Activated CD4-positive, alpha-beta T cell treated with anti-CD3 and anti-CD28 coated beads, Interleukin-2, amount 50 U/mL, for 4 hours (primary cell): ENCODE results near the gene SYCP3.
"Not testable (repeated sequence)": the region's sequence is repeated elsewhere in the genome, so short reads cannot be mapped to it uniquely, and the experiment has no call there.

Experiments
- DNase-seq, 2 experiments: peaks; one replicate each; pipeline ENCODE4 v3.0.0-alpha.2; 2020

Gene SYCP3

DNA sequence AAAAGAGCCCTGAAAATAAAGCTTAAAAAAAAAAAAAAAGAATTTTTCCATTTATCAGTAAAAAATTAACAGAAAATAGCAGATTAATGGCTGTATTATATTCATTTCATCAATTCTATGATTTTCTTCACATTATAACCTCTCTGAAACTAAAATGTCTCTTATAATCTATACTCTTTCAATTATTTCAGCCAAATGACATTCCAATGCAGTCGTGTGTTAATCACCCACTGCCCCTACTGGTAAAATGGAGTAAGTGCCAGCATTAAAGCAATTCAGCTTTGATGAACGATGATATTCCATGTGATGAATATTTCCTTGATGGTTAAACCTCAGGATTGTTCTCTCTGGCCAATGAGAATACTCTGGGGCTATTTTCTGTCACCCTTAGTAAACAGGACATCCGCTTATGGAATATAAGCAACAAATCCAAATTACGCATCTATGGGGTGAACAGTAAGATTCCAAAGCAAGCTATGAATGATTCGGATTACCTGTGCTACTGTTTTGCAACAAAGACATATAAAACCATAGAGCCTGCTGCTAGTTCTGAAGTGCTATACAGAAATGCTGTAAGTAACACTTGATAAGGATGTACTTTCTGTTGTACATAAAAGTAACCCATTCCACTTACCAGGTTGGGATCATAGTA, 20.3 kb upstream of the SYCP3 start:
- no peak for DNase-seq

GRCh38 chr12:101750152-101750551, 10.9 kb upstream of the SYCP3 start:
- DNase-seq: no peak

- no peak for DNase-seq
Measured at GRCh38 chr12:101749657-101750056, 10.4 kb upstream of the SYCP3 start.

DNA sequence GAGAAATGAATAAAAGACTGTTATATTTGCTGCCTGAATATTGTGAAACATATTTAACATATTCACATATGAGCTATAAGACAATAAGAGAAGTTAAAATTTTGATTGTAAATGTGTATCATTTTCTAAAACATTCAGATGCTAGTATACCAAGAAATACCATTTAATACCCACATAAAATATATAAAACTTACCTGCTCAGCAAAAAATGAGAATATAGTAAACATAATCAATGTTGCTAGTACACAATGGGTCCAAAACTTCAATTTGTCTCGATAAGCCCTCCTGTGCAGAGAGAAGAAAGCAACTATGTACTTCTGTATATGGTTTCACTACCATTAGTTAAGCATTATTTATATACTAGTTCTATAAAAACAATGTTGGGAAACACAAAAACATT, 9.6 kb upstream of the SYCP3 start:
- no peak for DNase-seq

DNA sequence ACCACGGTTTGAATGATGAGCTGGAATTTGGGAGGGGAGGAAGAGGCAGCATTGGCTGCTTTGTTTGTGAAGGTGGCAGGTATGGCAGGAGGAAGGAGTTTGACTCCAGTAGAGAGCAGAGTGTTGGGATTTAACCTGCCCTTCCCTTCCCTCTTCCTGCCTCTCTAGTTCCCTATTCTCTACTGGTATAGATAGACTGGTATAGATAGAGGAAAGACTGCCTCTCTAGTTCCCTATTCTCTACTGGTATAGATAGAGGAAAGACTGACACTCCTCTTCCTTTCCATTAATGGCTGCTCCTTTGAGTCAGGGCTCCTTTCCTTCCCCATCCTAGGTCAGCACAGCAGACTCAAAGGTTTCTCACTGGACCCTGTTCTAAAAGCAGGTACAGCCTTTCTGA, 8.4 kb upstream of the SYCP3 start:
- DNase-seq: no peak

GRCh38 chr12:101746661-101747060, 7.4 kb upstream of the SYCP3 start:
- no peak for DNase-seq

DNA sequence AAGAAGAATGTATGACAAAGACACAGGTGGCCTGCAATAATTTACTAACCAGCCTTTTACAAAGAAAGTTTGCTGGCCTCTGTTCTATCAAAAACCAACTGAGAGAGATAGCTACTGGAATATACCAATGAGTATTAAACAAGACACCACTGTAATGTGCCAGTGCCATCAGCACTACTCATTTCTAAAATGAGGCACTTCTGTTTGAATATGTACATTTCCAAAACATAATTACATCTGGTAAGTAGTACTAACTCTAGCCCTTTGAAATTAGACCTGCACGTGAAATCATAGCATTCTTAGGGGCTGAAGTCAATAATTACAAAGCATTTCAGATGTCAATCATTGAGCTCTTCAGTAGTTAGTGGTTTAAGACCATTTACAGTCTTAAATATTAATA, 6.9 kb upstream of the SYCP3 start:
- no peak for DNase-seq

- no peak for DNase-seq
Measured at GRCh38 chr12:101745481-101745880, 6.2 kb upstream of the SYCP3 start.

- DNase-seq: no peak
Measured at GRCh38 chr12:101743724-101744472, 4.6 kb upstream of the SYCP3 start.

DNA sequence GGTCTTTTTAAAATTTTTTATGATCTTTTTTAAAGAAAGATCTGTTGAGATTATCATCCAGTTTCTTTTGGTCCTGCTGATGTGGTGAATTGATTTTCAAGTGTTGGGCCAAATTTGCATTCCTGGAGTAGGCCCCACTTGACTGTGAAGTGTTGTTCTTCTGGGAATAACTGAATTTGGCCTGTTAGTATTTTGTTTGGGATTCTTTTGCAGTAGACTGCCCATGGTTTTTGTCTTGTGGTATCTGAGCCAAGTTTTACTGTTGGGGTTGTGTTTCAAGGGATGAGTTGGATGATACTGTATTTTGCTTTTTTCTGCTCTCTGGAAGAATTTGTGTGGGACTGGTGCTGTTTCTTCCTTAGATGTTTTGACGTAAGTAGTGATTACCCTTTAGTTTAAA, 4.0 kb upstream of the SYCP3 start:
- no peak for DNase-seq

DNA sequence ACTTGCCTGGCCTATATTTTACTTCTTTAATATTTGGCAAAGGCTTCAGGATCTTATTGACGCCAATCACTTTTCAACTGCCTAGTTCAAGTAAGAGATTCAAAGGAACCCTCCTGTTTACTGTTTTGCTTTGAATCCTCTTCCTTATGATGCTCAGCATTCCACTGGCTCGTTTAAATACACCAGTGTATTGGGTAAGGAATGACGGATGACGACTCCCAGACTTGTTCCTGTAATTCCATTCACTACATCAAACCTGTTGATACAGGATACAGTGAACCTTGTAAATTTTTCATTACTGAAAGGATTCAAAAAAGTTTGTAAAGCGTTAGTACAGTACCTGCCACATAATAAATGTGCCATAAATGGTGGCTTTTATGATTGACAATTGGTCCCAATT, 1.7 kb upstream of the SYCP3 start:
- DNase-seq: no peak

DNA sequence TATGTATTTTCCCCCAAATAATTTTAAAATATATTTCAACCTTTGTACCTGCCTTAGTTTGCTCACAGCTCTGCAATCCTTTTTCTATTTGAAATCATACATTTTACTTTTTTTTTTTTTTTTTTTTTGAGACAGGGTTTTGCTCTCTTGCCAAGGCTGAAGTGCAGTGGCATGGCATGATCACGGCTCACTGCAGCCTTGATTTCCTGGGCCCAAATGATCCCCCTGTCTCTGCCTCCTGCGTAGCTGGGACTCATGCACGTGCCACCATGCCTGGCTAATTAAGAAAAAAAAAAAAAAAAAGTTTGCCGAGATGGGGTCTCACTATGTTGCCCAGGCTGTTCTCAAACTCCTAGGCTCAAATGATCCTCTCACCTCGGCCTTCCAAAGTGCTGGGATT, 1.3 kb upstream of the SYCP3 start:
- DNase-seq: no peak

DNA sequence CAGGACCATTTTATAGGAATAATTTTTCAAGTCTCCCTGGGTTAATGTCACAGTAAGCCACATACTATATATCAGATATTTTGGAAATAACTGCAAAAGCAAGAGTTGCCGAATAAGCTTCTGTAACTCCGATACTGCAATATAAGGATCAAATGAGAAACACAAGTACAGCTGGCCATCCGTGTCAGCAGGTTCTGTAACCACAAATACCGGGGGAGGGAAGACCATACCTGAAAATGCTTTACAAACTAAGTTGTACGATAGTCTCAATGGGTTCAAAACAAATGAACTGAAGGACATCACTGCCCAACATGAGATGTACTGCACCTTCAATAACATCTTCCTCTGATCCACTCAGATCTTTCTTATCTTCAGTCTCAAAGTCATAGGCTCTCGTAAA, 1.8 kb downstream of the SYCP3 start:
- DNase-seq: no peak

DNA sequence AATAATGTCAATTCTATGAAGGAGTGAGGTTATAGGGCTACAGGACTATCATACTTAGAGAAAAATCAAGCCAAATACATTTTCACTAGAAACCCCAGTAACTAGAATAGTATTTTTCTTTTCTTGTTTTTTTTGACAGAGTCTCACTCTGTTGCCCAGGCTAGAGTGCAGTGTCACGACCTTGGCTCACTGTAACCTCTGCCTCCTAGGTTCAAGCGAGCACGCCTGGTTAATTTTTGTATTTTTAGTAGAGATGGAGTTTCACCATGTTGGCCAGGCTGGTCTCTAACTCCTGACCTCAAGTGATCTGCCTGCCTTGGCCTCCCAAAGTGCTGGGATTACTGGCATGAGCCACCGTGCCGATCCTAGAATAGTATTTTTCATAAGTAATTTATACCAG, 4.8 kb downstream of the SYCP3 start:
- DNase-seq: not testable (repeated sequence)

- DNase-seq: no peak
Measured at GRCh38 chr12:101733166-101733565, 6.1 kb downstream of the SYCP3 start.

GRCh38 chr12:101732318-101732717, 6.9 kb downstream of the SYCP3 start:
- no peak for DNase-seq

DNA sequence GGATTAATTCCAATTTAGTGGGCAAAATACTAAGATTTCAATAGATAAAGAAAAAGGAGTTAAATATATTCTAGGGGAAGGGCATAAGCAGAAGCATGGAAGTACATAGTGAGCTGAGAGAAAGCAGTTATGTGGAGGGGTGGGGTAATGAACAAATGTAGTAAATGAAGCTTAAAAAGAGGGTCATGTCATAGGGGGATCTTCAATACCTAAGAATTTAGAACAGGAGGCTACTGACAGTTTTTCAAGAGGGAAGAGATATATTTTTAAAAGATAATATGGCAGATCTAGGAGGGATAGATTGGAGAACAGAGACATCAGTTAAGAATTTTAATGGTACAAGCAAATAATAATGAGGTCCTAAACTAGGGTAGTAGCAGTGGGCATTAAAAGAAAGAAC, 9.4 kb downstream of the SYCP3 start:
- DNase-seq: no peak

DNA sequence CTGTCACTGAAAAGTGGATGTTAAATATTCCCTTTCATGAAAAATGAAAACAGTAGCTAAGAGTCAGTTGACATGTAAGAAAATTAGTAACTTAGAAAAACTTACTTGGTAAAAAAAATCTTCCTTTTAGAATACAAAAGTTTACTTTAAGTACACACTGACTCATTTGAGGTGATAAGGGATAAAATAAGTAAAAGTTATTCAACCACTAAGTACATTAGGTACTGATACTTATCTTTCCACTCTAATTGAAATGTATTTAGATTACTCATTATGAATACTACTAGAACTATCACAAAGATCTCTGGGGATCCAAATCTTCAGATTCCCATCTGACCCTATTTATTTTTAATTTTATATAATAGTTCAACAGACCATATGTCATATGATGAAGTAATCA, 12.2 kb downstream of the SYCP3 start:
- no peak for DNase-seq

GRCh38 chr12:101722392-101722791, 16.9 kb downstream of the SYCP3 start:
- DNase-seq: no peak

GRCh38 chr12:101720118-101720517, 19.1 kb downstream of the SYCP3 start:
- DNase-seq: no peak

DNA sequence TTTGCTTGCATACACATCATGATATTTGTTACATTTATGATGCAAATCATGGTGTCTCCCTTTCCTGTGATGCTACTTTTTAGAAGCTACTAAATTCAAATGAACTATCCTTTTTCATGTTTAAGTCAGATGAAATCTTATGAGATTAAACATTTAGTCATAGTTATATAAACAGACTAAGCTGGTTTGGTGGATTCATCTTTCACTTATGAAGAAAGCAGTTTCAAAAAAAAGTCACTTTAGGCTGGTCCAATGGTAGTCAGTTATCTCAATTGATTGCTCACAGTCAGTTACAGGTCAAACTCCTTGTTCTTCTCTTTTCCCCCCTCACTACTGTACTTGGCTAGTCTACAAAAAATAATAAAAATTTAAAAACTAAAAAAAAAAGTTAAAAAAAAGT, 19.7 kb downstream of the SYCP3 start:
- DNase-seq: no peak

GRCh38 chr12:101714877-101715444, 24.3 kb downstream of the SYCP3 start:
- DNase-seq: no peak

DNA sequence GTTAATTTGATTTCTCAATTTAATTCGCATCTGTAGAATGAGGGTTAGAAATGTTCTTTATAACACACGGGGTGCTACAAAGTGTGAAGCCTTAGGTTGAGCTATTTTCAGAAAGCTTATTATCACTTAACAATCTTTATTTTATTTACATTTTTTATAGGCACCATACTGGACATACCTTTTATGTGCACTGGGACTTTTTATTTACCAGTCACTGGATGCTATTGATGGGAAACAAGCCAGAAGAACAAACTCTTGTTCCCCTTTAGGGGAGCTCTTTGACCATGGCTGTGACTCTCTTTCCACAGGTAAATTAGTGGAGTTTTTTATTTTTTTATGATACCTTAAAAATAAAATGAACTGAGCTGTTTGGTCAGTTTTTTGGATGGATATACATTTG, 25.3 kb downstream of the SYCP3 start:
- no peak for DNase-seq

DNA sequence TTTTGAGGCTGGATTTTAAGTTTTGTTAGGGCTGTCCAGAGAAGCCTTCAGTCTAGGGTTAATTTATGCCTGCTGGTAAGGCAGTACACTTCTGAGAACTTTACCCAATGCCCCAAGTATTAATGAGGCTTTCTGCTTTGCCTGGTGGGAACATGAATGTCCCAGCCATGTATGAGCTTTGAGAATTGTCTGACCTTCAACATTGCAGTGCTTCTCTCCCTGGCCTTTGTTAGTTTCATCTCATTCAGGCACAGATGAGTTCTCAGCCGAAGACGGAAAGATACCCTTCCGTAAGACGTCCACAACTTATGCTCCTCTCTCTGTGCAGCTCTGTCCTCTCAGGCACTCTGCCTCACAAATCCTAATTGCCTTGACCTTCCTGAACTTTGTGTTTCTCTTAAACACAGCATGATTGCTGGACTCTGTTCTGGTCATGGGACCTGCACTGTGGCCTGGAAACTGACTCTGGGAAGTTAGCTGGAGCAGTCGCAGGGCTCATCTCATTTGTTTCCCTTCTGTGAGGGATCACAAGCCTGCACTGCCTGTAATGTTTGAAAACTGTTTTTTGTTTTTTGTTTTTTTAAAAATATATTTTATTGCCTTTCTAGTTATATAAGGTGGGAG, 26.1 kb downstream of the SYCP3 start:
- DNase-seq: no peak
